GM23248 (cell line): ENCODE measurements around the gene PAQR5. TPM values are rescaled to one million over a fixed set of nuclear protein-coding genes. Genes with fewer than 3 reads are reported as not detected.
"Not testable (repeated sequence)": the region's sequence is repeated elsewhere in the genome, so short reads cannot be mapped to it uniquely, and the experiment has no call there.

Experiments used
- DNase-seq: peaks from one replicate; pipeline ENCODE4 v3.0.0-alpha.2; 2015
- H2AFZ ChIP-seq: fragments of 200-600 bp; sonication (generic); 2 replicates; pipeline ENCODE4 v1.6.1; 2016; ENCODE audit warnings: antibody characterized with exemption
- H3F3A ChIP-seq: fragments of 200-600 bp; sonication (generic); 2 replicates; pipeline ENCODE4 v1.6.1; 2016; ENCODE audit warnings: mild to moderate bottlenecking, antibody characterized with exemption, mixed run types; ENCODE audit not compliant: insufficient read depth
- H3K27ac ChIP-seq: fragments of 200-600 bp; sonication (generic); 2 replicates; pipeline ENCODE4 v1.5.1; 2016; ENCODE audit warnings: mild to moderate bottlenecking
- H3K27me3 ChIP-seq: fragments of 200-600 bp; sonication (generic); replicated peaks from 2 replicates; pipeline ENCODE4 v1.6.1; 2016; ENCODE audit warnings: mild to moderate bottlenecking; ENCODE audit not compliant: insufficient read depth
- H3K36me3 ChIP-seq: fragments of 200-600 bp; sonication (generic); 2 replicates; pipeline ENCODE4 v1.6.1; 2016; ENCODE audit warnings: low read depth, mild to moderate bottlenecking
- H3K4me1 ChIP-seq: fragments of 200-600 bp; sonication (generic); 2 replicates; pipeline ENCODE4 v1.6.1; 2016; ENCODE audit warnings: mild to moderate bottlenecking; ENCODE audit not compliant: insufficient read depth
- H3K4me2 ChIP-seq: fragments of 200-600 bp; sonication (generic); one replicate; pipeline ENCODE4 v1.6.1; 2016; ENCODE audit warnings: mild to moderate bottlenecking; ENCODE audit not compliant: unreplicated experiment
- H3K4me3 ChIP-seq: fragments of 200-600 bp; sonication (generic); 2 replicates; pipeline ENCODE4 v1.5.1; 2016; ENCODE audit warnings: mild to moderate bottlenecking
- H3K79me2 ChIP-seq: fragments of 200-600 bp; sonication (generic); 2 replicates; pipeline ENCODE4 v1.6.1; 2016; ENCODE audit warnings: mild to moderate bottlenecking; ENCODE audit not compliant: insufficient read depth
- H3K9ac ChIP-seq: fragments of 200-600 bp; sonication (generic); 2 replicates; pipeline ENCODE4 v1.6.1; 2016; ENCODE audit warnings: mild to moderate bottlenecking
- H3K9me2 ChIP-seq: fragments of 200-600 bp; sonication (generic); 2 replicates; pipeline ENCODE4 v1.6.1; 2016; ENCODE audit warnings: mixed run types, mild to moderate bottlenecking, moderate library complexity; ENCODE audit not compliant: insufficient read depth
- H3K9me3 ChIP-seq: fragments of 200-600 bp; sonication (generic); one replicate; pipeline ENCODE4 v1.6.1; 2017; ENCODE audit warnings: low read depth
- H4K20me1 ChIP-seq: fragments of 200-600 bp; sonication (generic); 2 replicates; pipeline ENCODE4 v1.6.0; 2016; ENCODE audit not compliant: insufficient read depth
- EZH2 ChIP-seq: fragments of 200-600 bp; sonication (generic); IDR thresholded peaks from 2 replicates; pipeline ENCODE4 v1.6.1; 2018; ENCODE audit warnings: antibody characterized with exemption, mild to moderate bottlenecking; ENCODE audit not compliant: insufficient read depth, poor library complexity, severe bottlenecking
- EZH2phosphoT487 ChIP-seq: fragments of 200-600 bp; sonication (generic); IDR thresholded peaks from 2 replicates; pipeline ENCODE4 v1.6.1; 2018; ENCODE audit warnings: antibody characterized with exemption, moderate library complexity, mild to moderate bottlenecking, low read depth; ENCODE audit not compliant: insufficient read depth
- WGBS, 2 experiments: methylation state at CpG; one replicate each; pipeline ENCODE4 v1.1.6; 2015 to 2017; ENCODE audit warnings: low lambda C conversion rate in 2 of 2, low coverage in 1 of 2; ENCODE audit errors: missing lambda C conversion rate in 2 of 2; 5-methylcytosine and 5-hydroxymethylcytosine counted together
- in situ Hi-C: fragments of 300-500 bp; cut with MboI; formaldehyde crosslinking; loops from 2 replicates; pipeline ENCODE4 v1.15.0; 2020
- polyA plus RNA-seq: library from polyadenylated mRNA; unstranded; fragments of >200 nt; fragmentation: Nextera tagmentation; extraction: Ambion mirVana; gene quantifications from 2 replicates; pipeline ENCODE4 v1.2.1, GENCODE V29; 2016
- total RNA-seq: library from RNA; depleted of rRNA; stranded (reverse); fragments of >200 nt; shearing (Covaris generic); gene quantifications from 2 replicates; pipeline ENCODE4 v1.2.3, GENCODE V29; 2014

PAQR5 gene
- total and polyA plus RNA-seq, 2 experiments from 2014 or later: 3.8 to 5.7 TPM

DNA sequence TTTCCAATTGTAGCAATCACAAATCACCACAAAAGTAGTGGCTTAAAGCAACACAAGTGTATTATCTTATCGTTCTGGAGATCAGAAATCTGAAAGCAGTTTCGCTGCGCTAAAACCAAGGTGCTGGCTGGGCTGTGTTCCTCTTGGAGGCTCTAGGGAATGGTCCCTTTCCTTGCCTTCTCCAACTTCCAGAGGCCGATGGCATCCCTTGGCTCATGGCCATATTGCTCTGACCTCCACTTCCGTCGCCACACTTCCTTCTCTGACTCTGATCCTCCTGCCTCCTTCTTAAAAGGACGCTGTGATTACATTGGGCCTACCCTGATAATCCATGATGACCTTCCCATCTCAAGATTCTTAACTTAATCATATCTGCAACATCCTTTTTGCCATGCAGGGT is 10.7 kb upstream of the PAQR5 start:
- H3K27me3 ChIP-seq: no peaks in the 10 kb centered on the region
- H3K9me3 ChIP-seq: no peaks in the 10 kb centered on the region
- no peak overlapping the region for H2AFZ ChIP-seq
- no peak for TF ChIP-seq EZH2
- 92 to 94% methylated on average over 7 of the region's 7 CpGs for WGBS, 2 experiments
- H3K36me3 ChIP-seq: no peaks in the 10 kb centered on the region
- H4K20me1 ChIP-seq: no peaks in the 10 kb centered on the region
- no peaks in the 10 kb centered on the region for H3K79me2 ChIP-seq
- no peak for DNase-seq
- no peaks in the 10 kb centered on the region for H3F3A ChIP-seq
- H3K27ac ChIP-seq: no peak overlapping the region
- in situ Hi-C loops: no loop called here
- no peaks in the 10 kb centered on the region for H3K4me1 ChIP-seq
- no peak overlapping the region for H3K4me2 ChIP-seq
- no peaks in the 10 kb centered on the region for H3K9me2 ChIP-seq
- no peak overlapping the region for H3K9ac ChIP-seq
- no peak overlapping the region for H3K4me3 ChIP-seq

DNA sequence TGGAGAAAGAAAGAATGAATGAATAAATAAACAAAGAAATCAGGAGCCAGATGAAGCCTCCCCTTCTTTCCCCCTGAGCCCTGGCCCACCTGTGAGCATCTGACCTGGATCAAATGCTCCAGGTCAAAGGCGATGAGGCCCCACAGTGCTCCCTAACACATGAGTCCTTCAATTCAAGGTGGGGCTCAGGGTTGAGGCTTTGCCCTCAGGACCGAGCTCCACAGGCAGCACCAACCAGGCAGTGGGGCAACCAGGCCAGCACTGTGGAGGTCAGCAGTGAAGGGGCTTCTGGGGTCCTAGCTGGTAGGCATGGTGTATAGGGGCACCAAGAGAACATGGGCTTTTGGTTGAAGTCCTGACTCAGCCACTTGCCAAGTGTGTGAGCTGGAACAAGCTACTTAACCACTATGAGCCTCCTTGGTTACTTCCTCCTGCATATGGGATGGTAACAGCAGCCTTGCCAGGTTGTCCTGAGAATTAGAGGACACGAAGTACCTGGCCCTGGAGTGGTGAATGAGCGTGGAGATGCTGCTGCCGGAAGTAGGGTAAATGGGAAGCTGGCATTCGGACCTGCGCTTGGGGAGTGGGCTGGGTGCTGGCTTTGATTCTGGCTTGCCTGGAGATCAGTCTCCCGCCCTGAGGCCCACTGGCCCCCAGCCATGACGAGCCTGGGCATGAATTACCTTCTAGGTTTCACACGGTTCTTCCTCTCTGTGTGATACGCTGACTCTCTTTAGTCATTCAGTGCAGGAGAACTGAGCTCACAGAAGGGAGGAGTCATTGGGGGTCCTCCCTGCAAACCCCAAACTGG is 10.0 kb upstream of the PAQR5 start:
- Histone ChIP-seq H3K9me3 (no peaks in the 10 kb centered on the region), H3K4me1 (no peaks in the 10 kb centered on the region), H3K9me2 (no peaks in the 10 kb centered on the region), H4K20me1 (no peaks in the 10 kb centered on the region), H3K36me3 (no peaks in the 10 kb centered on the region), H3K4me2 (no peak overlapping the region), H3K4me3 (no peak overlapping the region), H3K79me2 (no peaks in the 10 kb centered on the region), H3K27ac (no peak overlapping the region), H3K27me3 (no peaks in the 10 kb centered on the region), H2AFZ (no peak overlapping the region), H3F3A (no peaks in the 10 kb centered on the region), H3K9ac (no peak overlapping the region)
- in situ Hi-C loops: no loop called here
- TF ChIP-seq EZH2phosphoT487 (no peak), EZH2 (no peak)
- no peak for DNase-seq
- WGBS, 2 experiments: 81 to 85% methylated on average over 11 of the region's 11 CpGs

DNA sequence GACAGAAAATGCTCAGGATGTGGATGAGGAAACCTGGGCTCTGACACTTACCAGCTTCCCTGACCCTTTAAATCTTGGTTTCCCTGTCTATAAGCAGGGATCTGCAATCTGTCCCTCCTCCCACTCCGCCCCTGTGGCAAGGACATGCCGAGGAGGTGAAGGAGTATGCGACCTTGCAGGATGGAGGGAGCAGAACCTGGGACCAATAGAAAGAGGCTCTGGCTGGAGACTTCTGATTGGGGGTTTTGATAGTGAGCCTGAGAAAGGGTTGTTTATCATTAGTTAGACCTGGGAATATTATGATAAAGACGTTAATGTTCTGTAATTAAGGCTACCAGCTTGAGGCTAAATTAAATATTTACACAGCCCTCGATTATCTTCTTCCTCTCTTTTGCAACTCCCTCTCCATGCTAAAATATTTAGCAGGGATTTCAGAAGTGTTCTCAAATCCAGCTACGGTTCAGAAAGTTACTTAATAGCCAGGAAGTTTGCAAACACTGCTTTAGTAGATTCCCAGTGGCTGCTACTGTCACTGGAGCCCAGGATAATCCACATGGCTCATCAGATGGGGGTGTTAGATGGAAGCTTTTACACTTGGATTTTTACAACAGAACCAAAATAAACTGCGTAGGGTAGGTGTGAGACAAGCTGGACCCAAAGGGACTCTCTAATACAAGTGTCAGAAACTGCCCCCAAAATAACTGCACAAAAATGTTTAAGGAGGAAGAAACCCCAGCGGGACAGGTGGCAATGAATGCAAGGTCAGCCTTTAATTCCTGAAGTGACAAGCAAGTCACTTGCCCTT is 9.2 kb upstream of the PAQR5 start:
- H3K4me3 ChIP-seq: no peak overlapping the region
- no peak for TF ChIP-seq EZH2phosphoT487
- TF ChIP-seq EZH2: no peak
- no peaks in the 10 kb centered on the region for H3K79me2 ChIP-seq
- in situ Hi-C loops: no loop called here
- H4K20me1 ChIP-seq: no peaks in the 10 kb centered on the region
- DNase-seq: no peak
- H3K27ac ChIP-seq: no peak overlapping the region
- H3K9me3 ChIP-seq: no peaks in the 10 kb centered on the region
- H3K27me3 ChIP-seq: no peaks in the 10 kb centered on the region
- H3K4me1 ChIP-seq: no peaks in the 10 kb centered on the region
- no peak overlapping the region for H3K4me2 ChIP-seq
- H3K9ac ChIP-seq: no peak overlapping the region
- no peaks in the 10 kb centered on the region for H3K9me2 ChIP-seq
- WGBS, 2 experiments: 64% methylated on average over 8 of the region's 8 CpGs
- H2AFZ ChIP-seq: no peak overlapping the region
- no peaks in the 10 kb centered on the region for H3K36me3 ChIP-seq
- no peaks in the 10 kb centered on the region for H3F3A ChIP-seq

DNA sequence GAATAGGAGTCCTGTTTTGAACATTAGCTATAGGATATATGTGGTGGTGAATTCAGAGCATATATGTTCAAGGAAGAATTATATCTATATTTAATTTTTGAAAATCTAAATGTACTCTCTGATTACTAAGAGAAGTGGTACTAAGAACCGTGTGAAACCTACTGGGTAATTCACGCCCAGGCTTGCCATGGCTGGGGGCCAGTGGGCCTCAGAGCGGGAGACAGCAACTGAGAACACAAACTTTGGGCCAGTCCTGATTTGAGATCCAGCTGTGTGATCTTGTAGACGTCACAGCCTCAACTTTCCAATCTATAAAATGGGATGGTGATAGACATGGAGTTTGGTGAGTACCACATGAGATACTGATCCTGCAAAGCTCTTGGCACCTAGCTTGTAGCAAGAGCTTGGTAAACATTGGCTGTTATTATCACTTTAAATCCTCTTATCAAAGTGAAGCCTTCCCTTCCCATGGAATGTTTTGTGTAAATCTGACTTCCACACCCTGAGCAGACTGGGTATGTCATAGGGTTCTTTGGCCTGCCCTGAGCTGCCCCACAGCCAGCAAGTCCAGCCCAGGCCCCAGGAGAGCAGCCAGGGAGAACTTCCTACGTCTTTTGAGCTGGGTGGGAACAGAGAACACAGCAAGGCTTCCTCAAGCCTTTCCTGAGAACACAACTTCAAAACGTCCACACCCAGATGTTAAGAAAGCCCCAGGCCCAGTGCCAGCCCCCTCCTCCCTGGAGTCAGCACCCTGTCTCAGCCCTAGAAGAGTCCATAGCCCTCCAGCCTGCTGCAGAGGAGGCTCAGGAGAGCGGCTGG is 8.2 kb upstream of the PAQR5 start:
- TF ChIP-seq EZH2 (no peak), EZH2phosphoT487 (no peak)
- Histone ChIP-seq H4K20me1 (no peaks in the 10 kb centered on the region), H3K4me3 (no peak overlapping the region), H3K79me2 (no peaks in the 10 kb centered on the region), H3F3A (no peaks in the 10 kb centered on the region), H3K9me3 (no peaks in the 10 kb centered on the region), H3K9me2 (no peaks in the 10 kb centered on the region), H2AFZ (no peak overlapping the region), H3K9ac (no peak overlapping the region), H3K36me3 (no peaks in the 10 kb centered on the region), H3K4me1 (no peaks in the 10 kb centered on the region), H3K27ac (no peak overlapping the region), H3K27me3 (no peaks in the 10 kb centered on the region), H3K4me2 (no peak overlapping the region)
- 56 to 60% methylated on average over 7 of the region's 7 CpGs for WGBS, 2 experiments
- DNase-seq: peak; percentile 19
- in situ Hi-C loops: no loop called here

DNA sequence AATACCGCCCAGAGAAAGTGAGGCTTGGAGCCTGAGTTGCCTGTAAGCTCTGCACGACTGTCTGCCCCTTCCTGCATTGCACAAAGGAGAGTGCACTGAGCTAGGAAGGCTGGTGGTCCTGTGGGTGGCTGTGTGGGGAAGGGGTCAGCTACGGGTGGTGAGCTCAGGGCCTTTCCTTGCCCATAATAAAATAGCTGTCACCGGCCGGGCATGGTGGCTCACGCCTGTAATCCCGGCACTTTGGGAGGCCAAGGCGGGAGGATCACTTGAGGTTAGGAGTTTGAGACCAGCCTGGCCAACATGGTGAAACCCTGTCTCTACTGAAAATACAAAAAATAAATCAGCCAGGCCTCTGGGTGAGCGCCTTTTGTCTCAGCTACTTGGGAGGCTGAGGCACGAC is 7.1 kb upstream of the PAQR5 start:
- H3K9me2 ChIP-seq, in situ Hi-C loops, H3K27me3 ChIP-seq, H3K4me2 ChIP-seq, H3F3A ChIP-seq, H3K4me3 ChIP-seq, H3K36me3 ChIP-seq, DNase-seq, H3K4me1 ChIP-seq, H3K79me2 ChIP-seq, H3K9me3 ChIP-seq, H3K27ac ChIP-seq, H3K9ac ChIP-seq, H2AFZ ChIP-seq, H4K20me1 ChIP-seq: not testable (repeated sequence)
- WGBS, 2 experiments: 83 to 85% methylated on average over 10 of the region's 10 CpGs
